A549 treated with GW870086 at 1 μM for 4 hours (cell line): Measurements from ENCODE around the gene CEACAM21. TPM values are rescaled to one million over a fixed set of nuclear protein-coding genes. Genes with fewer than 3 reads are reported as not detected.

Experiments
- total RNA-seq: library from RNA; stranded (reverse); fragments of 200-300 nt; extraction: Qiagen RNA extraction; gene quantifications from 5 replicates; pipeline ENCODE4 v1.2.3, GENCODE V29; 2022; ENCODE audit warnings: low read depth

The CEACAM21 gene
- not detected in 5 replicates for total RNA-seq

GRCh38 chr19:41575998-41576397 is at the start of gene CEACAM21:
Gene CEACAM21 (plus strand): TSS chr19:41576166. CDS start chr19:41576275, 109 bp downstream.

GRCh38 chr19:41626877-41627276 is 50.9 kb downstream of the CEACAM21 start, which contains the start of gene CEACAM4:
Gene CEACAM4 (minus strand): TSS chr19:41627074. CDS start chr19:41626963, 111 bp downstream.

Other genes with a start within 250 kb of the CEACAM21 start
- gene TGFB1, start 222.2 kb upstream of the CEACAM21 start, total RNA-seq, result 129 to 146 TPM (median 143 TPM) in 5 replicates
- 27.0 to 35.1 TPM (median 31.0 TPM) in 5 replicates for gene B9D2, start 212.0 kb upstream of the CEACAM21 start, total RNA-seq
- 3.3 to 5.1 TPM (median 4.3 TPM) in 5 replicates for gene TMEM91, start 199.6 kb upstream of the CEACAM21 start, total RNA-seq
- gene EXOSC5, start 178.8 kb upstream of the CEACAM21 start, total RNA-seq, result 82.4 to 100 TPM (median 93.5 TPM) in 5 replicates
- 36.2 to 44.5 TPM (median 41.7 TPM) in 5 replicates for gene BCKDHA, start 178.3 kb upstream of the CEACAM21 start, total RNA-seq
- gene B3GNT8, start 148.8 kb upstream of the CEACAM21 start, total RNA-seq, result 0.07 to 0.37 TPM (median 0.08 TPM) in 3 of 5 replicates, not detected in the others
- gene DMAC2, start 136.3 kb upstream of the CEACAM21 start, total RNA-seq, result 102 to 116 TPM (median 111 TPM) in 5 replicates
- not detected in 5 replicates for gene ERICH4, start 133.0 kb upstream of the CEACAM21 start, total RNA-seq
- not detected in 5 replicates for gene CEACAM4, start 50.9 kb downstream of the CEACAM21 start, total RNA-seq
- 0.08 to 0.17 TPM in 2 of 5 replicates, not detected in the others for gene CEACAM7, start 112.1 kb downstream of the CEACAM21 start, total RNA-seq
- gene CEACAM5, start 132.5 kb downstream of the CEACAM21 start, total RNA-seq, result 1.6 to 2.1 TPM (median 1.7 TPM) in 5 replicates
- gene CEACAM6, start 179.4 kb downstream of the CEACAM21 start, total RNA-seq, result 14.9 to 22.6 TPM (median 20.6 TPM) in 5 replicates
- gene CEACAM3, start 220.4 kb downstream of the CEACAM21 start, total RNA-seq, result not detected in 5 replicates